HepG2 (cell line): ENCODE measurements around the gene C20orf144. TPM values are rescaled to one million over a fixed set of nuclear protein-coding genes. Genes with fewer than 3 reads are reported as not detected.

ENCODE experiments used
- ATAC-seq: fragments of 200-7000 bp; cut with Tn5 transposase; 3 replicates; pipeline ENCODE4 v1.9.1; 2020; ENCODE audit warnings: mild to moderate bottlenecking, moderate library complexity
- BruUV-seq: library from RNA; stranded (reverse); fragments of 400-500 nt; replicated peaks from 2 replicates; lab custom pipeline; 2021; lab: Mats Ljungman, UMichigan
- CTCF ChIA-PET: fragments of 300-600 bp; formaldehyde crosslinking; extraction: SDS; loops from one replicate; lab custom pipeline; 2021; ENCODE audit warnings: low total read pairs, inconsistent platforms, low intra/inter-chr PET ratio; lab: Yijun Ruan, JAX
- POLR2A ChIA-PET: fragments of 350-600 bp; sonication (Branson Sonifier 250); formaldehyde crosslinking; loops from one replicate; lab custom pipeline; 2020; ENCODE audit warnings: antibody characterized with exemption, inconsistent platforms; lab: Yijun Ruan, JAX
- DNase-seq: peaks from one replicate; pipeline ENCODE4 v3.0.0-alpha.2; 2015; ENCODE audit warnings: low spot score
- FAIRE-seq: peaks from 3 replicates; lab custom pipeline; 2011; peaks lifted over from hg19 to GRCh38; lab: Jason Lieb, UNC
- H2AFZ ChIP-seq: one replicate; pipeline ENCODE4 v1.6.1; 2011; ENCODE audit warnings: low read length, inconsistent platforms
- H3K27ac ChIP-seq: fragments of 300-600 bp; 3 replicates; pipeline ENCODE4 v1.8.0; 2011; ENCODE audit warnings: mixed run types, mild to moderate bottlenecking, mixed read lengths, low read length, inconsistent platforms; ENCODE audit not compliant: insufficient read depth; ENCODE audit errors: extremely low read length
- H3K27me3 ChIP-seq, 2 experiments: fragments of 200-600 bp in 1 of 2; 2 replicates in 1 of 2; 3 replicates in 1 of 2; pipeline versions ENCODE4 v1.6.0 to v1.8.0; 2011; ENCODE audit warnings: low read length in 2 of 2, mild to moderate bottlenecking in 2 of 2, moderate library complexity in 2 of 2, inconsistent platforms in 1 of 2; ENCODE audit not compliant: insufficient read depth in 2 of 2, control insufficient read depth in 1 of 2
- H3K36me3 ChIP-seq, 2 experiments: fragments of 200-600 bp in 1 of 2; replicated peaks in 1 of 2; 2 replicates in 1 of 2; 3 replicates in 1 of 2; pipeline versions ENCODE4 v1.5.1 to v1.8.0; 2011; ENCODE audit warnings: low read length in 2 of 2, inconsistent platforms in 1 of 2; ENCODE audit not compliant: insufficient read depth in 2 of 2, control insufficient read depth in 1 of 2
- H3K4me1 ChIP-seq: 2 replicates; pipeline ENCODE4 v1.5.1; 2012; ENCODE audit warnings: low read length, inconsistent platforms; ENCODE audit not compliant: insufficient read depth
- H3K4me2 ChIP-seq: 2 replicates; pipeline ENCODE4 v1.6.0; 2011; ENCODE audit warnings: low read depth, low read length, inconsistent platforms
- H3K4me3 ChIP-seq, 3 experiments: fragments of 200-600 bp in 1 of 3; sonication (generic), shearing (Covaris generic) in 1 of 3; replicated peaks in 1 of 3; 2 replicates each; pipeline ENCODE4 v1.5.1; 2011 to 2016; ENCODE audit warnings: low read length in 3 of 3, inconsistent platforms in 2 of 3, low read depth in 2 of 3, mild to moderate bottlenecking in 2 of 3, control low read depth in 1 of 3, mixed read lengths in 1 of 3; ENCODE audit not compliant: insufficient read depth in 1 of 3
- H3K79me2 ChIP-seq: one replicate; pipeline ENCODE4 v1.6.1; 2011; ENCODE audit warnings: low read length, inconsistent platforms; ENCODE audit not compliant: insufficient read depth
- H3K9ac ChIP-seq: 2 replicates; pipeline ENCODE4 v1.6.0; 2011; ENCODE audit warnings: mild to moderate bottlenecking, low read depth, low read length, inconsistent platforms; ENCODE audit not compliant: insufficient read depth
- H3K9me3 ChIP-seq: 2 replicates; pipeline ENCODE4 v1.5.1; 2012; ENCODE audit warnings: mild to moderate bottlenecking, low read length
- H4K20me1 ChIP-seq: 2 replicates; pipeline ENCODE4 v1.6.0; 2011; ENCODE audit warnings: inconsistent platforms, mild to moderate bottlenecking, low read length, moderate library complexity; ENCODE audit not compliant: insufficient read depth
- CBX5 ChIP-seq: sonication (generic); formaldehyde crosslinking; IDR thresholded peaks from 2 replicates; pipeline ENCODE4 v1.4.0; 2020; ENCODE audit warnings: missing genetic modification reagents, borderline replicate concordance
- FOXA3 ChIP-seq: IDR thresholded peaks from 2 replicates; pipeline ENCODE4 v1.6.1; 2016; ENCODE audit warnings: missing genetic modification reagents, missing compliant biosample characterization
- FOXO1 ChIP-seq: sonication (generic); formaldehyde crosslinking; IDR thresholded peaks from 2 replicates; pipeline ENCODE4 v1.4.0; 2020; ENCODE audit warnings: missing genetic modification reagents
- HMGXB3 ChIP-seq: sonication (generic); formaldehyde crosslinking; IDR thresholded peaks from 2 replicates; pipeline ENCODE4 v1.4.0; 2020; ENCODE audit warnings: missing genetic modification reagents, borderline replicate concordance
- HNRNPL ChIP-seq: fragments of 200-400 bp; formaldehyde crosslinking; IDR thresholded peaks from 2 replicates; pipeline ENCODE4 v1.6.1; 2017; ENCODE audit warnings: mild to moderate bottlenecking, low read depth, low read length
- MED8 ChIP-seq: sonication (generic); formaldehyde crosslinking; IDR thresholded peaks from 2 replicates; pipeline ENCODE4 v1.8.1; 2023; ENCODE audit warnings: mild to moderate bottlenecking, missing genetic modification reagents; ENCODE audit not compliant: insufficient replicate concordance
- NR2F6 ChIP-seq, 2 experiments: IDR thresholded peaks; 2 replicates each; pipeline ENCODE4 v1.6.1; 2016; ENCODE audit warnings: antibody characterized with exemption in 1 of 2, mild to moderate bottlenecking in 1 of 2
- ZIK1 ChIP-seq: sonication (generic); formaldehyde crosslinking; IDR thresholded peaks from 2 replicates; pipeline ENCODE4 v1.5.0; 2020; ENCODE audit warnings: mild to moderate bottlenecking, low read depth, missing genetic modification reagents, borderline replicate concordance
- ZNF414 ChIP-seq: sonication (generic); formaldehyde crosslinking; IDR thresholded peaks from 2 replicates; pipeline ENCODE4 v1.5.0; 2020; ENCODE audit warnings: missing genetic modification reagents
- ZNF557 ChIP-seq: sonication (generic); formaldehyde crosslinking; IDR thresholded peaks from 2 replicates; pipeline ENCODE4 v1.4.0; 2020; ENCODE audit warnings: missing genetic modification reagents
- ZNF7 ChIP-seq: IDR thresholded peaks from 2 replicates; pipeline ENCODE4 v1.6.1; 2016; ENCODE audit warnings: missing biosample characterization, missing genetic modification reagents
- ZNF772 ChIP-seq: sonication (generic); formaldehyde crosslinking; IDR thresholded peaks from 2 replicates; pipeline ENCODE4 v1.5.0; 2020; ENCODE audit warnings: mild to moderate bottlenecking, missing genetic modification reagents
- WGBS: methylation state at CpG from one replicate; pipeline ENCODE4 v1.1.6; 2017; ENCODE audit warnings: low lambda C conversion rate; 5-methylcytosine and 5-hydroxymethylcytosine counted together
- in situ Hi-C: cut with HindIII; loops from 2 replicates; pipeline ENCODE4 v1.10.0; 2017; ENCODE audit warnings: low pct_unique_long_range_greater_than_20kb; ENCODE audit not compliant: extremely low pct_ligation_motif_present
- intact Hi-C: fragments of 100-400 bp; cut with micrococcal nuclease; formaldehyde crosslinking; loops from one replicate; pipeline ENCODE4 v1.10.0; 2022; ENCODE audit not compliant: unreplicated experiment
- polyA plus RNA-seq, 8 experiments: library from polyadenylated mRNA; depleted of rRNA in 3 of 8; stranded (reverse) in 7 of 8; unstranded in 1 of 8; fragments of >200 nt; fragmentation: Illumina TruSeq in 4 of 8; extraction: Trizol in 4 of 8; gene quantifications; 2 replicates each; pipeline versions ENCODE4 v1.2.1 to v1.2.3, GENCODE V29; 2011 to 2016; ENCODE audit warnings: low read depth in 4 of 8, missing spikeins in 1 of 8, mixed read lengths in 1 of 8; ENCODE audit not compliant: insufficient read depth in 1 of 8
- total RNA-seq, 5 experiments: library from RNA; depleted of rRNA; stranded (reverse); fragments of >200 nt; fragmentation: Illumina TruSeq; extraction: Trizol; gene quantifications; 2 replicates each; pipeline ENCODE4 v1.2.3, GENCODE V29; 2016; ENCODE audit warnings: low read depth in 1 of 5
- TF ChIP-seq, protein P1 (sequence below): sonication (generic); formaldehyde crosslinking; IDR thresholded peaks from 2 replicates; pipeline ENCODE4 v1.5.1; 2020; ENCODE audit warnings: missing genetic modification reagents, mild to moderate bottlenecking, borderline replicate concordance
- TF ChIP-seq, protein P2 (sequence below): sonication (generic); formaldehyde crosslinking; IDR thresholded peaks from 2 replicates; pipeline ENCODE4 v1.5.1; 2020; ENCODE audit warnings: missing genetic modification reagents, mild to moderate bottlenecking, borderline replicate concordance

C20orf144 gene
- total and polyA plus RNA-seq, 2 of the 13 experiments (the other 11 are each of a cell fraction or from before 2014, with no cell fraction given): 0.09 to 0.16 TPM

- in situ Hi-C loops: no loop called here
- Histone ChIP-seq H2AFZ (no peak overlapping the region), H3K9me3 (no peaks in the 10 kb centered on the region), H3K27me3 (no peaks in the 10 kb centered on the region; a peak in 1 of 5 replicates), H3K4me2 (peak overlapping the region; percentile 98), H3K9ac (peak overlapping the region; percentile 80), H3K27ac (peak overlapping the region; percentile 65), H3K36me3 (peaks cover 31 to 32% of the 10 kb centered on the region in 2 experiments), H3K4me3 (peak overlapping the region; percentile 77 to 88 (median 87)), H4K20me1 (no peaks in the 10 kb centered on the region), H3K4me1 (peaks cover 28% of the 10 kb centered on the region), H3K79me2 (peaks cover 8% of the 10 kb centered on the region)
- DNase-seq (no peak), FAIRE-seq (peak; percentile 72), ATAC-seq (peak; percentile 18)
- WGBS: 34% methylated on average over 9 of the region's 9 CpGs
- POLR2A ChIA-PET: interaction anchor here (0.5 to 3.7 kb wide), 22 partner anchors 9 to 448 kb away, joined by 3 to 24 read pairs (median 7); partner anchors contain the start of genes CBFA2T2, CDK5RAP1, CHMP4B and EIF2S2
- TSS peak; percentile 97 for BruUV-seq
- intact Hi-C loops: loop anchor here (5.0 kb wide), 1 partner anchor 262 kb away; the partner anchor contains the start of gene CDK5RAP1
- CTCF ChIA-PET: interaction anchor here (1.5 kb wide), 1 partner anchor 68 kb away, joined by 5 read pairs; the partner anchor contains the start of gene ZNF341
- TF ChIP-seq, protein P1, sequence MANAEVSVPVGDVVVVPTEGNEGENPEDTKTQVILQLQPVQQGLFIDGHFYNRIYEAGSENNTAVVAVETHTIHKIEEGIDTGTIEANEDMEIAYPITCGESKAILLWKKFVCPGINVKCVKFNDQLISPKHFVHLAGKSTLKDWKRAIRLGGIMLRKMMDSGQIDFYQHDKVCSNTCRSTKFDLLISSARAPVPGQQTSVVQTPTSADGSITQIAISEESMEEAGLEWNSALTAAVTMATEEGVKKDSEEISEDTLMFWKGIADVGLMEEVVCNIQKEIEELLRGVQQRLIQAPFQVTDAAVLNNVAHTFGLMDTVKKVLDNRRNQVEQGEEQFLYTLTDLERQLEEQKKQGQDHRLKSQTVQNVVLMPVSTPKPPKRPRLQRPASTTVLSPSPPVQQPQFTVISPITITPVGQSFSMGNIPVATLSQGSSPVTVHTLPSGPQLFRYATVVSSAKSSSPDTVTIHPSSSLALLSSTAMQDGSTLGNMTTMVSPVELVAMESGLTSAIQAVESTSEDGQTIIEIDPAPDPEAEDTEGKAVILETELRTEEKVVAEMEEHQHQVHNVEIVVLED (CRISPR knock-in tag): 0 out of 2 replicates have a peak, but pooled peaks have one; percentile 1
- peak; percentile 64; the same call in 1 of the 2 replicates for TF ChIP-seq CBX5 (CRISPR knock-in tag)
- TF ChIP-seq FOXA3: no peak
- no peak for TF ChIP-seq ZIK1 (CRISPR knock-in tag)
- TF ChIP-seq ZNF7 (CRISPR knock-in tag): no peak
- 0 out of 2 replicates have a peak, but pooled peaks have one; percentile 19 for TF ChIP-seq ZNF557 (CRISPR knock-in tag)
- peak; percentile 38; the same call in 1 of the 2 replicates for TF ChIP-seq FOXO1 (CRISPR knock-in tag)
- 0 out of 2 replicates have a peak, but pooled peaks have one; percentile 12 for TF ChIP-seq ZNF772 (CRISPR knock-in tag)
- peak; percentile 33 for TF ChIP-seq MED8
- TF ChIP-seq NR2F6 (IDR thresholded peaks at IDR 0.05): no peak
- TF ChIP-seq NR2F6 (CRISPR knock-in tag; IDR thresholded peaks at IDR 0.05): no peak
- TF ChIP-seq ZNF414 (CRISPR knock-in tag): peak; percentile 70; the same call in 1 of the 2 replicates
- TF ChIP-seq, protein P2, sequence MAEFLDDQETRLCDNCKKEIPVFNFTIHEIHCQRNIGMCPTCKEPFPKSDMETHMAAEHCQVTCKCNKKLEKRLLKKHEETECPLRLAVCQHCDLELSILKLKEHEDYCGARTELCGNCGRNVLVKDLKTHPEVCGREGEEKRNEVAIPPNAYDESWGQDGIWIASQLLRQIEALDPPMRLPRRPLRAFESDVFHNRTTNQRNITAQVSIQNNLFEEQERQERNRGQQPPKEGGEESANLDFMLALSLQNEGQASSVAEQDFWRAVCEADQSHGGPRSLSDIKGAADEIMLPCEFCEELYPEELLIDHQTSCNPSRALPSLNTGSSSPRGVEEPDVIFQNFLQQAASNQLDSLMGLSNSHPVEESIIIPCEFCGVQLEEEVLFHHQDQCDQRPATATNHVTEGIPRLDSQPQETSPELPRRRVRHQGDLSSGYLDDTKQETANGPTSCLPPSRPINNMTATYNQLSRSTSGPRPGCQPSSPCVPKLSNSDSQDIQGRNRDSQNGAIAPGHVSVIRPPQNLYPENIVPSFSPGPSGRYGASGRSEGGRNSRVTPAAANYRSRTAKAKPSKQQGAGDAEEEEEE (CRISPR knock-in tag): peak; percentile 6; the same call in 1 of the 2 replicates
- no peak for TF ChIP-seq HMGXB3 (CRISPR knock-in tag)
- TF ChIP-seq HNRNPL: 0 out of 2 replicates have a peak, but pooled peaks have one; percentile 23
These were observed 2.1 kb downstream of the C20orf144 start for GRCh38 chr20:33664085-33664761.
